Measurements from ENCODE around the gene USP44.

DNA sequence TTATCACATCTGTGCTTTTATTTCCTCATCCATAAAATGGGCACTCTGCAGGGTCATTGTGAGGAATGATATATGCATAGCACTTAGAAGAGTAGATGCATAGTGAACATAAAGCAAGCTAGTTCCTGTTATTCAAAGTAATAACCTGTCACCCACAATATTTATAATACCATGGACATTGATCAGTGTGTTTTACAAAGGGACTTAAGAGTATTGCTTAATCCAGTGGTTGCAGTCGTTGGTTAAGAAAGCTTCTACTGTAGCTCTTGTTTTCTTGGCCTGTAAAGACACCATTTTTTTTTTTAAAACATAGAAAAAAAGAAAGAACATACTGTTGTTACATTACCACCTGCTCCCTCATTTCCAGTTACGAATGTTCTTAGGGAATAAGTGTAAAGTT lies 64.3 kb downstream of the USP44 start:
- TF ChIP-seq, protein P1, sequence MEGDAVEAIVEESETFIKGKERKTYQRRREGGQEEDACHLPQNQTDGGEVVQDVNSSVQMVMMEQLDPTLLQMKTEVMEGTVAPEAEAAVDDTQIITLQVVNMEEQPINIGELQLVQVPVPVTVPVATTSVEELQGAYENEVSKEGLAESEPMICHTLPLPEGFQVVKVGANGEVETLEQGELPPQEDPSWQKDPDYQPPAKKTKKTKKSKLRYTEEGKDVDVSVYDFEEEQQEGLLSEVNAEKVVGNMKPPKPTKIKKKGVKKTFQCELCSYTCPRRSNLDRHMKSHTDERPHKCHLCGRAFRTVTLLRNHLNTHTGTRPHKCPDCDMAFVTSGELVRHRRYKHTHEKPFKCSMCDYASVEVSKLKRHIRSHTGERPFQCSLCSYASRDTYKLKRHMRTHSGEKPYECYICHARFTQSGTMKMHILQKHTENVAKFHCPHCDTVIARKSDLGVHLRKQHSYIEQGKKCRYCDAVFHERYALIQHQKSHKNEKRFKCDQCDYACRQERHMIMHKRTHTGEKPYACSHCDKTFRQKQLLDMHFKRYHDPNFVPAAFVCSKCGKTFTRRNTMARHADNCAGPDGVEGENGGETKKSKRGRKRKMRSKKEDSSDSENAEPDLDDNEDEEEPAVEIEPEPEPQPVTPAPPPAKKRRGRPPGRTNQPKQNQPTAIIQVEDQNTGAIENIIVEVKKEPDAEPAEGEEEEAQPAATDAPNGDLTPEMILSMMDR (IDR thresholded peaks at IDR 0.05; ENCODE audit: poor library complexity, severe bottlenecking), result no peak
- TF ChIP-seq POLR2AphosphoS5 (IDR thresholded peaks at IDR 0.05), result no peak
- TF ChIP-seq TAF1 (IDR thresholded peaks at IDR 0.05; ENCODE audit: low read depth), result no peak
- no peak for TF ChIP-seq EZH2 (IDR thresholded peaks at IDR 0.05; ENCODE audit: borderline replicate concordance, insufficient read depth, low read length, poor library complexity, severe bottlenecking)
- TF ChIP-seq EP300 (conservative IDR thresholded peaks at IDR 0.05; ENCODE audit: poor library complexity, severe bottlenecking), result no peak
- TF ChIP-seq, protein P2, sequence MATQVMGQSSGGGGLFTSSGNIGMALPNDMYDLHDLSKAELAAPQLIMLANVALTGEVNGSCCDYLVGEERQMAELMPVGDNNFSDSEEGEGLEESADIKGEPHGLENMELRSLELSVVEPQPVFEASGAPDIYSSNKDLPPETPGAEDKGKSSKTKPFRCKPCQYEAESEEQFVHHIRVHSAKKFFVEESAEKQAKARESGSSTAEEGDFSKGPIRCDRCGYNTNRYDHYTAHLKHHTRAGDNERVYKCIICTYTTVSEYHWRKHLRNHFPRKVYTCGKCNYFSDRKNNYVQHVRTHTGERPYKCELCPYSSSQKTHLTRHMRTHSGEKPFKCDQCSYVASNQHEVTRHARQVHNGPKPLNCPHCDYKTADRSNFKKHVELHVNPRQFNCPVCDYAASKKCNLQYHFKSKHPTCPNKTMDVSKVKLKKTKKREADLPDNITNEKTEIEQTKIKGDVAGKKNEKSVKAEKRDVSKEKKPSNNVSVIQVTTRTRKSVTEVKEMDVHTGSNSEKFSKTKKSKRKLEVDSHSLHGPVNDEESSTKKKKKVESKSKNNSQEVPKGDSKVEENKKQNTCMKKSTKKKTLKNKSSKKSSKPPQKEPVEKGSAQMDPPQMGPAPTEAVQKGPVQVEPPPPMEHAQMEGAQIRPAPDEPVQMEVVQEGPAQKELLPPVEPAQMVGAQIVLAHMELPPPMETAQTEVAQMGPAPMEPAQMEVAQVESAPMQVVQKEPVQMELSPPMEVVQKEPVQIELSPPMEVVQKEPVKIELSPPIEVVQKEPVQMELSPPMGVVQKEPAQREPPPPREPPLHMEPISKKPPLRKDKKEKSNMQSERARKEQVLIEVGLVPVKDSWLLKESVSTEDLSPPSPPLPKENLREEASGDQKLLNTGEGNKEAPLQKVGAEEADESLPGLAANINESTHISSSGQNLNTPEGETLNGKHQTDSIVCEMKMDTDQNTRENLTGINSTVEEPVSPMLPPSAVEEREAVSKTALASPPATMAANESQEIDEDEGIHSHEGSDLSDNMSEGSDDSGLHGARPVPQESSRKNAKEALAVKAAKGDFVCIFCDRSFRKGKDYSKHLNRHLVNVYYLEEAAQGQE (IDR thresholded peaks at IDR 0.05; ENCODE audit: borderline replicate concordance), result no peak
- no peak for TF ChIP-seq MXI1 (conservative IDR thresholded peaks at IDR 0.05; ENCODE audit: poor library complexity, severe bottlenecking)

Measured in neural cell (in vitro differentiated cells).